Measurements from ENCODE around the gene ERICH6B.

Gene ERICH6B

GRCh38 chr13:45598597-45598996 lies 16.9 kb downstream of the ERICH6B start:
- DNase-seq: no peak

- no peak for DNase-seq
Measured at GRCh38 chr13:45596800-45597475, 18.6 kb downstream of the ERICH6B start.

GRCh38 chr13:45595965-45596364 lies 19.6 kb downstream of the ERICH6B start:
- no peak for DNase-seq

- no peak for DNase-seq
Measured at GRCh38 chr13:45594764-45595163, 20.8 kb downstream of the ERICH6B start.

- no peak for DNase-seq
Measured at GRCh38 chr13:45594227-45594626, 21.3 kb downstream of the ERICH6B start.

- no peak for DNase-seq
Measured at GRCh38 chr13:45592758-45593157, 22.8 kb downstream of the ERICH6B start.

- no peak for DNase-seq
Measured at GRCh38 chr13:45590066-45590465, 25.5 kb downstream of the ERICH6B start.

- no peak for DNase-seq
Measured at GRCh38 chr13:45587897-45588296, 27.6 kb downstream of the ERICH6B start.

- no peak for DNase-seq
Measured at GRCh38 chr13:45584816-45585215, 30.7 kb downstream of the ERICH6B start.

- DNase-seq: no peak
Measured at GRCh38 chr13:45582408-45583076, 33.0 kb downstream of the ERICH6B start.

- no peak for DNase-seq
Measured at GRCh38 chr13:45576466-45576865, 39.1 kb downstream of the ERICH6B start.

GRCh38 chr13:45575830-45576180 lies 39.7 kb downstream of the ERICH6B start:
- no peak for DNase-seq

- DNase-seq: no peak
Measured at GRCh38 chr13:45575146-45575829, 40.3 kb downstream of the ERICH6B start.

GRCh38 chr13:45565331-45565730 lies 50.2 kb downstream of the ERICH6B start:
- DNase-seq: no peak

GRCh38 chr13:45564133-45564776 lies 51.3 kb downstream of the ERICH6B start:
- DNase-seq: no peak

GRCh38 chr13:45554604-45555109 lies 60.9 kb downstream of the ERICH6B start:
- no peak for DNase-seq

GRCh38 chr13:45548281-45548680 lies 67.3 kb downstream of the ERICH6B start:
- no peak for DNase-seq

GRCh38 chr13:45546410-45546765 lies 69.2 kb downstream of the ERICH6B start:
- no peak for DNase-seq

GRCh38 chr13:45545686-45546409 lies 69.7 kb downstream of the ERICH6B start:
- no peak for DNase-seq

- no peak for DNase-seq
Measured at GRCh38 chr13:45544520-45544919, 71.0 kb downstream of the ERICH6B start.

- DNase-seq: no peak
Measured at GRCh38 chr13:45542878-45543277, 72.7 kb downstream of the ERICH6B start.

GRCh38 chr13:45542391-45542790 lies 73.1 kb downstream of the ERICH6B start:
- no peak for DNase-seq

- DNase-seq: no peak
Measured at GRCh38 chr13:45541806-45542205, 73.7 kb downstream of the ERICH6B start.
